Activated T-cell treated with anti-CD3 and anti-CD28 coated beads, Interleukin-2, amount 50 U/mL, for 1 hour (primary cell): ENCODE data around the gene SALL2.

Source experiments
- DNase-seq: peaks from one replicate; pipeline ENCODE4 v3.0.0-alpha.2; 2020

Gene SALL2

GRCh38 chr14:21476523-21476924 is 49.6 kb downstream of the SALL2 start:
- peak; percentile 85 for DNase-seq

- DNase-seq: no peak
Observed at GRCh38 chr14:21475767-21476522, 50.2 kb downstream of the SALL2 start.
